Pons (tissue), 1 donor: ENCODE measurements around the gene MXI1.

ENCODE experiments used
- DNase-seq: peaks from one replicate; pipeline ENCODE4 v3.0.0-alpha.2; 2016; ENCODE audit warnings: low spot score

Gene MXI1

GRCh38 chr10:110215286-110216170 is 8.1 kb downstream of the MXI1 start:
- no peak for DNase-seq

DNA sequence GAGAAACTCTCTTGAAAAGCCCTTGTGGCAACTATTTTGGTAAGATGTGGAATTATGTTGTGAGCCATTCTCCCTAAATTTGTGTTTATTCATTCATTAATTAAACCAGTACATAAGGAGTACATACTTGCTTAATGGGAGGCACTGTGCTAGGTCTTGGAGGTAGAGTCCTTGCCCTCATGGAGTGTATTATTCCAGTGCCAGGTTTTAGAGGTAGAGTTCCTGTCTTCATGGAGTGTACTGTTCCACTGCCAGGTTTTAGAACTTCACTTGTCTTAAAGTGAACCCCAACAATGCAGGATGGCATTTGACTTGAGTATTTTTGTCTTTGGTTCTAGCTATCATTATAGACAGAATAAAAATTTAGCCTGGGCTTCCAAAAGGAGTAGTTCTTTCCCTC is 8.8 kb downstream of the MXI1 start:
- no peak for DNase-seq

- no peak for DNase-seq
Measured at GRCh38 chr10:110216942-110217661, 9.7 kb downstream of the MXI1 start.

GRCh38 chr10:110217662-110218008 is 10.2 kb downstream of the MXI1 start:
- DNase-seq = no peak

DNA sequence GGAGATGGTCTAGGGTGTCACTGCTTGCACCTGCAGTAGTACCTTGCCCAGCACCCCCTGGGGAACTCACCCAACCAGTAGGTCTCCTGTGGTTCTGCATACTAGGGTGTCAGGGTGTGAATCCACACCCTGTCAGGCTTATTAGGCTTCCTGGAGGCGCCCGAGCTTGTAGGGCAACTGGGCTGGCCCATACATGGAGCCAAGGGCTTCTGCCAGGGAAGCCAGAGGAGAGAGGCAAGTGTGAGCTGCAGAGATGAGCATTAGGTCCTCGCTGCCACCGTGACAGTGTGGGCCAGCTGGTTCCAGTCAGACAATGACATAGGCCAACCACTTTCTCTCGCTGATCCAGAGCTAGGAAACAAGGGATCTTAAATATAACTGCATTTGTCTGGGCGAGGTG is 11.2 kb downstream of the MXI1 start:
- DNase-seq = no peak

DNA sequence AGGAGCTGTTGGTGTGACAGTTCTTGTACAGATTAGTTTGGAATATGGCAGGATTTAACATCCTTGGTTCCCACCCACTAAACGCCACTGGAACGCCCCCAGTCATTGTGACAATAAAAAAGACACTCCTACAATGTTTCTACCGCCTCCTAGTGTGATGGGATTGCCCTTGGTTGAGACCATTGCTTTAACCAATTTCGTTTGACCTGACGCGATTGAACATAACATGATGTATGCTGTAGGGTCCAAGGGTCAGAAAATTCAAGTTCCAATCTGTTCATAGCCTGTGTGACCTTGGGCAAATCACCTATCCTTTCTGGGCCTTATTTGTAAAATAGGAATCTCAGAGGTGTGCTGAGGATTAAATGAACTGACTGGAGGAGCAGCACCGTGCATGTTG is 12.5 kb downstream of the MXI1 start:
- DNase-seq = no peak

DNA sequence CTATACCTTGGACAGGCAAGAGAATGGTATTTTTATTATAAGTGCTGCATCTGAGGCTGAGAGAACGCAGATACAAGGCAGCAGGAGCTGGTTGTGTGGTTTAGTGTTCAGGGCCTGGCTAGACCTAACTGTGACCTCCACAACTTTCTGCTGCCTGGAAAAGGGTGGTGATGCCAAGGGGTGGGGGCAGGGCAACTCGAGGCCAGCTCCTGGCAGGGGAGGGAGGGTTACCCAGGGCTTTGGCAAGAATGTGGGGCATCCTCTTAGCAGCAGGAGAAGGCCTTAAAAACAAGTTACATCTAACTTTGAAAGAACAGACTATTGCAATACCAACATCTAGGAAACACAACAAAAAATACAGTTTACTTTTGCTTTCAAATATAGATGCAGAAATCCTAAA is 13.0 kb downstream of the MXI1 start:
- DNase-seq = no peak

GRCh38 chr10:110221044-110221720 is 13.8 kb downstream of the MXI1 start:
- no peak for DNase-seq

- peak; percentile 80 for DNase-seq
Measured at GRCh38 chr10:110221721-110222261, 14.4 kb downstream of the MXI1 start.

DNA sequence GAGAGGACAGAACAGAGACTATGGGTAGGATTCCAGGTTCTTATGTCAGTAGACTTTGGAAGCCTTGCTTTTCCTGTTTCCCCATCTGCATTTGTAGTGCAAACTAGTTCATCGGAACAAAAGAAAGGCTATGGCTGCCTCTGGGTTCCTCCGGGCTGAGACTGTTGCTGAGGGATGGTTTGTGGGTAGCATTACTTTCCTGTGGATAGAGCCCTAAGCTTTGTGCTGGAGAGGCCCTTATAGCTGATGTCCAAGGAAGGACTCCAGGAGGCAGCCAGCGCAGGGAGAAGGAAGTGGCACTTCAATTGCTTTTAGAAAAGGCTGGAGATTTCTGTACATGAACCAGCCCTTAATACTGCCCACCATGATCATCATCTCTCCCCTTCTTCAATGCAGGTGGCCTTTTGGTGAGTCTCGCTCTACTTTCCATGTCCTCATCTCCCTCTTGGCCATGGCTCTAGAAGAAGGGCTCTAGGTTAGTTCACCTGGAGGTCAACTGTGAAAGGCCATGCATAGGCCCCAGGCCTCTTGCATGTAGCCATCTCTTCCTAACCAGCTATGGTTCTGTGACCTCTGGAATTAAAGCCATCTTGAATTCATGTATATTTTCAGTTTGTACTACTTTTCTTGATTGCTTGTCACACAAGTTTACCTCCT is 15.4 kb downstream of the MXI1 start:
- DNase-seq = no peak

DNA sequence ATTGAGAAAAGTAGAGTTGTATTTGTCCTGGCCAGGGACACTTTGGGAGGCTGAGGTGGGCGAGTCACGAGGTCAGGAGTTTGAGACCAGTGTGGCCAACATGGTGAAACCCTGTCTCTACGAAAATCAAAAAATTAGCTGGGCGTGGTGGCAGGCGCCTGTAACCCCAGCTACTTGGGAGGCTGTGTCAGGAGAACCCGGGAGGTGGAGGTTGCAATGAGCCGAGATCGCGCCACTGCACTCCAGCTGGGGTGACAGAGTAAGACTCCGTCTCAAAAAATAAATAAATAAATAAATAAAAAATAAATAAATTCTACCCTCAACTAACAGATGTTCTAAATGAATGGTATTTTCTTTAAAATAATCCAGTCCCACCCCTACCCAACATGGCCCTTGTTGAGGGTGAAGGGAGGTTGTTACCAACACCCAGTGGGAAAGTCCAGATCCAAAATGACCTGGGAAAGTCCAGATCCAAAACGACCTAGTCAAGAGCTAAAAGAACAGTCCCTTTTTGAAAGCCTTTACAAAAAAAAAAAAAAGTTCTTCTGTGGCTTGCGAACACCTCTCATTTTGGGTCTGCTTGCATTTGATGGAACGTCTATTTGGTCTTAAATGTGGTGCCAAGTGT is 16.0 kb downstream of the MXI1 start:
- DNase-seq = no peak

DNA sequence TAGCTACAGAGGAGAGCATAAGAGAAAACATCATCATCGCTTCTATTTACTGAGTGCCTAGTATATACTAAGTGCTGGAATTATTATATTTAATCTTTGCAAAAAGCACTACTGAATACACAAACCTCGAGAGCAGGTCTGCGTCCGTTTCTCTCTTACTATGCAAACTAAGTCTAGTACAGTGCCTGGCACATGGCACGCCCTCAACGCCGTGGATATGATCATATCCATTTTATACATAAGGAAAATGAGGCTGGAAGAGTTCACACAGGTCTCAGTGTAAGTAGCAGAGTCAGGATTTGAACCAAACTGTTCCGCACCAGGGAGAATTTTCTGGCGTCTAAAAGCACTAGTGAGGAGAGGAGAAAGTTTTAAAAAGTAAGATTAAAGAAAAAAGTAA is 17.6 kb downstream of the MXI1 start:
- no peak for DNase-seq

DNA sequence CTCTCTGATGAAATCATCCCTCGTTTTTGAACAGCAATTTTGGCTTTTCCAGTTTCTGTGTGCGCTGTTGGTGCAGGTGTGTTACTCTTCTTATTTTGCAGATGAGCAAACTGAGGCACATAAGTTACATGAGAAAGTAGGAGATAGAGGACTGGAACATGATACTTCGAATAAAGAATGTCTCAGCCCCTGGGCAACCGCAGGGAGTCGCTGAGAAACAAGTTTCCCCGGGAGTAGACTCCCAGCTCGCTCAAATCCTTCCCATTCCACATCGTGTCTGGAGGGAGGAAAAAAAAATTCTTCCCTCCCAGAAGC is 18.0 kb downstream of the MXI1 start:
- no peak for DNase-seq

DNA sequence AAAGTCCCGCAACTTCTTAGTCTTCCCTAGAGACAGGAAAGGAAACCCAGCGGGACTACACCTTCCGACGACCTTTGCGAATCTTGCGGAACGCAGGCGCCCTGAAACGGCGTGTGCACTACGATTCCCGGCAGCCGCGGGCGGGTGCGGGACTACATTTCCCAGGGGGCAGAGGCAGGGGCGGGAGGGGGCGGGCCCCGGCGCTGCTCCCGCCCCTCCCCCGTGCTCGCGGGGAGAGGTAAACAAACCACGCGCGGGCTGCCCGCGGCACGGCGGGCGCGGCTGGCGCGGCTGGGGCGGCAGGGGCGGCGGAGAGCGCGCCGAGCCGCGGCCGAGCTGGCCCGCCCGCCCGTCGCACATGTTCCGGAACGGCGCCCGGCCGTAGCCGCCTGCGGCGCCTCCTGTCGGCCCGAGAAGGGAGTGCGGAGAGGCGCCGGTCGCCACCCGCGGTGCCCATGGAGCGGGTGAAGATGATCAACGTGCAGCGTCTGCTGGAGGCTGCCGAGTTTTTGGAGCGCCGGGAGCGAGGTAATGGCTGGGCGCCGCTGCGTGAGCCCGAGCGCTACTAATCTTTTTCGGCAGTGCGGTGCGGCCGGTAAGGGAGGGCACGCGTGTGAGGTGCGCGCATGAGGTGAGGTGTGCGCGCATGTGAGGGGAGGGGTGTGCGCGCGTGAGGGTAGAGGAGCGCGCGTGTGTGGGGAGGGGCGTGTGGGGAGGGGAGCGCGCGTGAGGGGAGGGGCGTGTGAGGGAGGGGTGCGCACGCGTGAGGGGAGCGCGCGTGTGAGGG is 18.5 kb downstream of the MXI1 start:
- peak; percentile 96 for DNase-seq

- DNase-seq = peak; percentile 81
Measured at GRCh38 chr10:110226543-110226925, 19.1 kb downstream of the MXI1 start.

DNA sequence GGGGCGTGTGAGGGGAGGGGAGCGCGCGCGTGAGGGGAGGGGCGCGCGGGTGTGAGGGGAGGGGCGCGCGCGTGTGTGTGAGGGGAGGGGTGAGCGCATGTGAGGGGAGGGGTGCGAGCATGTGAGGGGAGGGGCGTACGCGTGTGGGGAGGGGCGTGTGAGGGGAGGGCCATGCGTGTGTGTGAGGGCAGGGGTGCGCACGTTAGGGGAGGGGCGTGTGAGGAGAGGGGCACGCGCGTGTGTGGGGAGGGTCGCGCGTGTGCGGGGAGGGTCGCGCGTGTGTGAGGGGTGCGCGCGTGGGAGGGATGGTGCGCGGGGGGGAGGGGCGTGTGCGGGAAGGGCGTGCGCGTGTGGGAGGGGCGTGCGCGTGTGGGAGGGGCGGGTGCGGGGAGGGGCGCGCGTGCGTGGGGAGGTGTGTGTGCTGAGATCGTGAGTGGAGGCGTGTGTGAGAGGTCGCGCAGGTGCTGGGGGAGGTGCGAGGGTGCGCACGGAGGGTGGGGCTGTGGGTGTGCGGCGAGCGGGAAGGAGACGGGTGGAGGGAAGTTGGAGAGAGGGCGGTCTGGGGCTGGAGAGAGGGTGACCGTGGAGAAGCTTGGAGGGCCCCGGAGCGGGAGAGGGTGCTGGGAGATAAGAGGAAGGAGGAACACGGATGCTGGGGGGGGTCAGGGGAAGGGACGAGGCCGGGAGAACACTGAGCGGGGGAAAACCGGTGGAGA is 19.7 kb downstream of the MXI1 start:
- DNase-seq = peak; percentile 62

DNA sequence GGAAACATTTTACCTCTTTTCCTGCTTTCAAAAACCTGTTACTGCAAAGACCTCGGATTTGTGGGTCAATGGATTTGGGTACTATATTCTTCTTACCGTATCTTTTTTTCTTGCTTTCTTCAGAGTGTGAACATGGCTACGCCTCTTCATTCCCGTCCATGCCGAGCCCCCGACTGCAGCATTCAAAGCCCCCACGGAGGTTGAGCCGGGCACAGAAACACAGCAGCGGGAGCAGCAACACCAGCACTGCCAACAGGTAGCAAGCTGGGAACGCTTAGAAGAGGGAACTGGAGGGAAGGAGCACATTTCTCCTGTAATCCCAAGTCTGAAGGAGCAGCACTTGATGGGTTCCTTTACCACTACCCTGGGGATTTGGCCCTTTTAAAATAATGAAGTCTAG is 20.7 kb downstream of the MXI1 start:
- DNase-seq = no peak

- DNase-seq = peak; percentile 54
Measured at GRCh38 chr10:110229155-110229554, 21.8 kb downstream of the MXI1 start.

DNA sequence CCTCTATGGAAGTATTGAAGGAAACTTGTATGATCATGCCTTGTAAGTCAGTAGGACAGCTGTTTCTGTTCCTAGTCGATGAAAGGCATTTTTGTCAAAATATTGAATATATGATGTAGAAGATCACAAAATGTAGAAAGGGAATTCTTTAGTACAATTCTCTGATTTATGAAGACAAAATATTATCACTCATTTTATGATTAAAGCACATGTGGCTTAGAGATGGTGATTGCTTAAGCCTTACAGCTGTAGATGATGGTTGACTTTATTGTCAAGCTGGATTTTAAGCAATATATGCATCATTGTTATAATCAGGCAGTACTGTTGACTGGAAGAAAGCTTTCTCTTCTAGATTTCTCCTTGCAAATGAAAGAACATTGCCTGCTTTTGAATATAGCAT is 26.4 kb downstream of the MXI1 start:
- DNase-seq = no peak

- DNase-seq = no peak
Measured at GRCh38 chr10:110237894-110238480, 30.6 kb downstream of the MXI1 start.
